ENCODE measurements around the gene AKR1E2. TPM values are rescaled to one million over a fixed set of nuclear protein-coding genes. Genes with fewer than 3 reads are reported as not detected.
A peak's percentile ranks its signal among the peaks of the same experiment; 100 is the strongest.

The AKR1E2 gene
- total and polyA plus RNA-seq, 9 of the 15 experiments (the other 6 are each of a cell fraction or from before 2014, with no cell fraction given), result 4.2 to 16.6 (median 9.8) TPM

- TF ChIP-seq NR2C1 (IDR thresholded peaks at IDR 0.05), result no peak
- no peak for TF ChIP-seq NR2C1 (tag; IDR thresholded peaks at IDR 0.05)
- TF ChIP-seq NFYB (IDR thresholded peaks at IDR 0.05; ENCODE audit: extremely low read depth, insufficient read length), result peak; percentile 15
- no peak for TF ChIP-seq NCOA4 (IDR thresholded peaks at IDR 0.05; ENCODE audit: partially characterized antibody)
- TF ChIP-seq HMBOX1 (IDR thresholded peaks at IDR 0.05), result peak; percentile 29; the same call in 1 of the 2 replicates
- no peak for TF ChIP-seq THAP7 (CRISPR knock-in tag; IDR thresholded peaks at IDR 0.05)
- TF ChIP-seq ZNF766 (CRISPR knock-in tag; conservative IDR thresholded peaks at IDR 0.05), result peak; percentile 62; the same call in 1 of the 2 replicates
- no peak for TF ChIP-seq ZNF699 (CRISPR knock-in tag; IDR thresholded peaks at IDR 0.05; ENCODE audit: insufficient replicate concordance)
- TF ChIP-seq NEUROD1 (IDR thresholded peaks at IDR 0.05; ENCODE audit: borderline replicate concordance, low read depth, low read length, partially characterized antibody), result no peak
- TF ChIP-seq MEIS2 (IDR thresholded peaks at IDR 0.05; ENCODE audit: partially characterized antibody), result no peak
- TF ChIP-seq MAFK (IDR thresholded peaks at IDR 0.05; ENCODE audit: low read length), result no peak
- peak; percentile 76; the same call in 1 of the 2 replicates for TF ChIP-seq SOX6 (IDR thresholded peaks at IDR 0.05)
- TF ChIP-seq TCF3 (CRISPR knock-in tag; IDR thresholded peaks at IDR 0.05), result peak; percentile 54
- peak; percentile 43 for TF ChIP-seq NFE2 (IDR thresholded peaks at IDR 0.05; ENCODE audit: low read depth)
- no peak for TF ChIP-seq DACH1 (IDR thresholded peaks at IDR 0.05; ENCODE audit: partially characterized antibody)
- TF ChIP-seq ZNF444 (CRISPR knock-in tag; IDR thresholded peaks at IDR 0.05), result no peak
- TF ChIP-seq ZNF24 (IDR thresholded peaks at IDR 0.05), result no peak
- TF ChIP-seq TEAD4 (IDR thresholded peaks at IDR 0.05; ENCODE audit: low read length), result peak; percentile 48
- no peak for TF ChIP-seq TEAD4 (CRISPR knock-in tag; IDR thresholded peaks at IDR 0.05; ENCODE audit: borderline replicate concordance)
- TF ChIP-seq RFX7 (CRISPR knock-in tag; IDR thresholded peaks at IDR 0.05), result no peak
- TF ChIP-seq NFATC3 (IDR thresholded peaks at IDR 0.05), result no peak
- peak in 1 of 2 experiments; percentile 57; a peak in 3 of 4 replicates for TF ChIP-seq MAZ (CRISPR knock-in tag; conservative IDR thresholded peaks at IDR 0.05 in 1 of 2, IDR thresholded peaks at IDR 0.05 in 1 of 2)
- TF ChIP-seq EP300 (IDR thresholded peaks at IDR 0.05; ENCODE audit: low read length), result peak; percentile 73; the same call in 1 of the 2 replicates
- TF ChIP-seq U2AF1 (optimal IDR thresholded peaks at IDR 0.05; ENCODE audit: low read depth, low read length), result no peak
- TF ChIP-seq PCBP1 (IDR thresholded peaks at IDR 0.05; ENCODE audit: low read depth, low read length, poor library complexity, severe bottlenecking), result no peak
- peak in 1 of 2 experiments; percentile 51; a peak in 1 of 4 replicates for TF ChIP-seq SRF (CRISPR knock-in tag; IDR thresholded peaks at IDR 0.05)
- no peak for TF ChIP-seq GTF2F1 (IDR thresholded peaks at IDR 0.05; ENCODE audit: low read depth, low read length)
- no peak for TF ChIP-seq ETS2 (tag; IDR thresholded peaks at IDR 0.05; ENCODE audit: borderline replicate concordance, poor library complexity, severe bottlenecking)
- no peak for TF ChIP-seq ZNF165 (CRISPR knock-in tag; IDR thresholded peaks at IDR 0.05; ENCODE audit: borderline replicate concordance)
- no peak for TF ChIP-seq ZNF79 (CRISPR knock-in tag; IDR thresholded peaks at IDR 0.05; ENCODE audit: low read depth)
- TF ChIP-seq POLR2B (IDR thresholded peaks at IDR 0.05; ENCODE audit: low read depth, partially characterized antibody), result no peak
Measured at GRCh38 chr10:4849555-4850242, 23.7 kb downstream of the AKR1E2 start (continued).
